ENCODE measurements around the gene USP47.

DNA sequence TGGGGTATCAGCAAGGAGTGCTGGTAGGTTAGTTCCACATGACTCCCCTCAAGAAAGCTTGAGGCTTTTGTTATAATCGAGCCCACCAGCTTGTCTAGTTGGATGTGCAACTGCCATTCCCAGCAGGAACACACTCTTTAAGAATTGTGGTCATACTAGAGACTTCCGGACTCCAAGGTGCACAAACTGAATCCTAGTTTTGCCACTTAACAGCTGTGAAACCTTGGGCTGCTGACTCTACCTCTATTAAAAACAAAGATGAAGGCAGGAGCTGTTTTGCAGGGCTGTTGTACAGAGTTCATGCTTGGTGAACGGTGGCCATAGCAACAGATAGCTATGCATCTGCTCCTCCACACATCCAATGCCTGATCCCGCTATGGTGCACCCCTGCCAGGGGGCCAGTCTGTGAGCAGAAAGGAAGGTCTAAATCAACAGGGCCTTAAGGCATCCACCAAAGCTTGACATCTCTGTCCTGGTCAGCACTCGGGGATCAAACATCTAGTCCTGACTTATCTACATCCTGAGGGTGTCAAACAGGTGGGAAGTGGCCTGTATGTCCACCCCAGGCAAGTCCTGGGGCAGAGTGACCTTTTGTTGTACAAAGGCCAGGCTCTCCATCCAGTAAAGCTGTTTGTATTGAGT is 130.3 kb downstream of the USP47 start:
- TF ChIP-seq, protein P1, sequence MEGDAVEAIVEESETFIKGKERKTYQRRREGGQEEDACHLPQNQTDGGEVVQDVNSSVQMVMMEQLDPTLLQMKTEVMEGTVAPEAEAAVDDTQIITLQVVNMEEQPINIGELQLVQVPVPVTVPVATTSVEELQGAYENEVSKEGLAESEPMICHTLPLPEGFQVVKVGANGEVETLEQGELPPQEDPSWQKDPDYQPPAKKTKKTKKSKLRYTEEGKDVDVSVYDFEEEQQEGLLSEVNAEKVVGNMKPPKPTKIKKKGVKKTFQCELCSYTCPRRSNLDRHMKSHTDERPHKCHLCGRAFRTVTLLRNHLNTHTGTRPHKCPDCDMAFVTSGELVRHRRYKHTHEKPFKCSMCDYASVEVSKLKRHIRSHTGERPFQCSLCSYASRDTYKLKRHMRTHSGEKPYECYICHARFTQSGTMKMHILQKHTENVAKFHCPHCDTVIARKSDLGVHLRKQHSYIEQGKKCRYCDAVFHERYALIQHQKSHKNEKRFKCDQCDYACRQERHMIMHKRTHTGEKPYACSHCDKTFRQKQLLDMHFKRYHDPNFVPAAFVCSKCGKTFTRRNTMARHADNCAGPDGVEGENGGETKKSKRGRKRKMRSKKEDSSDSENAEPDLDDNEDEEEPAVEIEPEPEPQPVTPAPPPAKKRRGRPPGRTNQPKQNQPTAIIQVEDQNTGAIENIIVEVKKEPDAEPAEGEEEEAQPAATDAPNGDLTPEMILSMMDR (IDR thresholded peaks at IDR 0.05 in 8 of 11, conservative IDR thresholded peaks at IDR 0.05 in 3 of 11), result no peak
- TF ChIP-seq POLR2AphosphoS5 (IDR thresholded peaks at IDR 0.05) (no peak), POLR2A (IDR thresholded peaks at IDR 0.05) (no peak)

Measured in spleen (tissue), 7 donors.